Thyroid gland (tissue), 4 donors: ENCODE data around the gene USO1. TPM values are rescaled to one million over a fixed set of nuclear protein-coding genes. Genes with fewer than 3 reads are reported as not detected.
A peak's percentile ranks its signal among the peaks of the same experiment; 100 is the strongest.

Experiments used
- DNase-seq, 2 donors: peaks; one replicate each; pipeline ENCODE4 v3.0.0-alpha.2; 2019
- H3K27ac ChIP-seq, 3 donors: fragments of 200-600 bp; sonication (generic); 1 replicate in 2 of 3; 2 replicates in 1 of 3; pipeline ENCODE4 v1.5.1; 2016 to 2019; ENCODE audit warnings: mild to moderate bottlenecking in 1 of 3, moderate library complexity in 1 of 3
- H3K27me3 ChIP-seq: fragments of 200-600 bp; sonication (generic); one replicate; pipeline ENCODE4 v1.5.1; 2019
- H3K36me3 ChIP-seq, 2 donors: fragments of 200-600 bp; sonication (generic); one replicate each; pipeline ENCODE4 v1.5.1; 2016 to 2019
- H3K4me1 ChIP-seq, 2 donors: fragments of 200-600 bp; sonication (generic); one replicate each; pipeline ENCODE4 v1.5.1; 2017 to 2019
- H3K4me3 ChIP-seq, 3 donors: fragments of 200-600 bp; sonication (generic); replicated peaks in 1 of 3; 1 replicate in 2 of 3; 2 replicates in 1 of 3; pipeline ENCODE4 v1.5.1; 2016; ENCODE audit warnings: mild to moderate bottlenecking in 1 of 3
- H3K9me3 ChIP-seq: fragments of 200-600 bp; sonication (generic); one replicate; pipeline ENCODE4 v1.5.1; 2017
- CTCF ChIP-seq, 6 experiments: fragments of 200-600 bp in 3 of 6; fragments of 450-650 bp in 3 of 6; sonication (generic) in 3 of 6; IDR thresholded peaks; one replicate each; pipeline ENCODE4 v1.5.1; 2016 to 2019; ENCODE audit warnings: antibody characterized with exemption in 6 of 6, mild to moderate bottlenecking in 2 of 6, inconsistent platforms in 1 of 6, moderate library complexity in 1 of 6
- POLR2A ChIP-seq, 2 donors: fragments of 450-650 bp; IDR thresholded peaks; one replicate each; pipeline ENCODE4 v1.6.1; 2017; ENCODE audit warnings: antibody characterized with exemption in 2 of 2, mild to moderate bottlenecking in 2 of 2, moderate library complexity in 1 of 2
- WGBS, 2 donors: methylation state at CpG; one replicate each; pipeline ENCODE4 v1.1.5; 2017; 5-methylcytosine and 5-hydroxymethylcytosine counted together
- intact Hi-C: fragments of 100-400 bp; cut with DNase I; formaldehyde crosslinking; loops from one replicate; pipeline ENCODE4 v1.15.1; 2023
- total RNA-seq, 4 donors: library from RNA; depleted of rRNA; stranded (reverse); fragments of >200 nt; gene quantifications; one replicate each; pipeline ENCODE4 v1.2.3, GENCODE V29; 2016

Gene USO1
- total RNA-seq, 4 donors from 2014 or later, result 97.2 to 102 (median 100) TPM

- no peak for TF ChIP-seq POLR2A (IDR thresholded peaks at IDR 0.05)
- TF ChIP-seq CTCF (IDR thresholded peaks at IDR 0.05), result no peak
- no peak for DNase-seq
Observed at GRCh38 chr4:75834095-75834771, 109.9 kb downstream of the USO1 start.

GRCh38 chr4:75834772-75835154 lies 110.4 kb downstream of the USO1 start:
- Histone ChIP-seq H3K4me1 (no peaks in the 10 kb centered on the region), H3K36me3 (no peaks in the 10 kb centered on the region), H3K9me3 (no peaks in the 10 kb centered on the region), H3K27me3 (no peaks in the 10 kb centered on the region), H3K27ac (no peak overlapping the region), H3K4me3 (no peak overlapping the region)
- 91 to 93% methylated on average over 2 of the region's 2 CpGs for WGBS, 2 donors
- DNase-seq, result no peak
- intact Hi-C loops, result no loop called here
- no peak for TF ChIP-seq CTCF (IDR thresholded peaks at IDR 0.05)
- TF ChIP-seq POLR2A (IDR thresholded peaks at IDR 0.05), result no peak

More at GRCh38 chr4:75834095-75834771, 109.9 kb downstream of the USO1 start:
- Histone ChIP-seq H3K4me1 (no peaks in the 10 kb centered on the region), H3K9me3 (no peaks in the 10 kb centered on the region), H3K36me3 (no peaks in the 10 kb centered on the region), H3K27ac (no peak overlapping the region), H3K4me3 (no peak overlapping the region), H3K27me3 (no peaks in the 10 kb centered on the region)
- intact Hi-C loops, result no loop called here
- 82 to 88% methylated on average over 1 of the region's 1 CpG for WGBS, 2 donors

GRCh38 chr4:75841641-75842520 lies 117.5 kb downstream of the USO1 start:
- no peaks in the 10 kb centered on the region for H3K9me3 ChIP-seq
- WGBS, 2 donors, result 34 to 51% methylated on average over 8 of the region's 8 CpGs
- no peaks in the 10 kb centered on the region for H3K36me3 ChIP-seq
- no peak overlapping the region for H3K4me3 ChIP-seq
- H3K27ac ChIP-seq, result peak overlapping the region; percentile 85 to 91 (median 89)
- TF ChIP-seq POLR2A (IDR thresholded peaks at IDR 0.05) (peak; percentile 2 to 46), CTCF (IDR thresholded peaks at IDR 0.05) (no peak)
- H3K4me1 ChIP-seq, result peaks cover 35 to 38% of the 10 kb centered on the region in 2 donors
- DNase-seq, result peak; percentile 67 to 73
- intact Hi-C loops, result no loop called here
- no peaks in the 10 kb centered on the region for H3K27me3 ChIP-seq

GRCh38 chr4:75843596-75843995 lies 119.2 kb downstream of the USO1 start:
- no peaks in the 10 kb centered on the region for H3K27me3 ChIP-seq
- H3K9me3 ChIP-seq, result no peaks in the 10 kb centered on the region
- no peak for TF ChIP-seq CTCF (IDR thresholded peaks at IDR 0.05)
- TF ChIP-seq POLR2A (IDR thresholded peaks at IDR 0.05), result no peak
- H3K36me3 ChIP-seq, result no peaks in the 10 kb centered on the region
- DNase-seq, result no peak
- H3K27ac ChIP-seq, result peak overlapping the region; percentile 31 to 89 (median 86)
- intact Hi-C loops, result no loop called here
- H3K4me1 ChIP-seq, result peaks cover 41 to 52% of the 10 kb centered on the region in 2 donors
- no peak overlapping the region for H3K4me3 ChIP-seq
- WGBS, 2 donors, result 91 to 97% methylated on average over 4 of the region's 4 CpGs
